CD4-positive, alpha-beta memory T cell (primary cell): ENCODE measurements around the gene CNOT1. TPM values are rescaled to one million over a fixed set of nuclear protein-coding genes. Genes with fewer than 3 reads are reported as not detected.
"Not testable (repeated sequence)": the region's sequence is repeated elsewhere in the genome, so short reads cannot be mapped to it uniquely, and the experiment has no call there.

Experiments
- CTCF ChIA-PET: fragments of 350-600 bp; sonication (Branson Sonifier 250); formaldehyde crosslinking; loops from one replicate; lab custom pipeline; 2021; ENCODE audit warnings: inconsistent platforms; ENCODE audit not compliant: partially characterized antibody; lab: Charles Lee
- POLR2A ChIA-PET: fragments of 350-600 bp; sonication (Branson Sonifier 250); formaldehyde crosslinking; loops from one replicate; lab custom pipeline; 2021; ENCODE audit not compliant: partially characterized antibody; lab: Charles Lee
- DNase-seq, 5 donors: peaks; one replicate each; pipeline versions ENCODE4 v3.0.0 to v3.0.0-alpha.2; 2020 to 2022; ENCODE audit warnings: mixed read lengths in 1 of 5
- H3K27ac ChIP-seq: one replicate; pipeline ENCODE4 v1.7.0; 2013; ENCODE audit warnings: low read depth, low read length
- H3K27me3 ChIP-seq: 2 replicates; pipeline ENCODE4 v1.7.0; 2013; ENCODE audit warnings: mild to moderate bottlenecking, low read length, moderate library complexity; ENCODE audit not compliant: insufficient read depth
- H3K36me3 ChIP-seq: 2 replicates; pipeline ENCODE4 v1.7.0; 2013; ENCODE audit warnings: mild to moderate bottlenecking, low read length, moderate library complexity; ENCODE audit not compliant: insufficient read depth
- H3K4me1 ChIP-seq: 2 replicates; pipeline ENCODE4 v1.7.0; 2013; ENCODE audit warnings: mild to moderate bottlenecking, low read length, moderate library complexity; ENCODE audit not compliant: insufficient read depth
- H3K4me3 ChIP-seq, 2 donors: one replicate each; pipeline ENCODE4 v1.7.0; 2013; ENCODE audit warnings: low read length in 2 of 2, mild to moderate bottlenecking in 1 of 2
- H3K9me3 ChIP-seq, 2 donors: one replicate each; pipeline ENCODE4 v1.7.0; 2013; ENCODE audit warnings: low read length in 2 of 2, control low read depth in 1 of 2; ENCODE audit not compliant: control insufficient read depth in 1 of 2
- H3K27ac Mint-ChIP-seq, 7 donors: one replicate each; pipeline ENCODE4 v1.8.0; 2020 to 2021; ENCODE audit warnings: mixed read lengths in 7 of 7, mild to moderate bottlenecking in 6 of 7, inconsistent platforms in 3 of 7, moderate library complexity in 3 of 7
- H3K27me3 Mint-ChIP-seq, 2 donors: one replicate each; pipeline ENCODE4 v1.8.0; 2020 to 2021; ENCODE audit warnings: mixed read lengths in 2 of 2
- H3K36me3 Mint-ChIP-seq, 2 donors: one replicate each; pipeline ENCODE4 v1.8.0; 2020 to 2021; ENCODE audit warnings: mixed read lengths in 2 of 2, inconsistent platforms in 1 of 2, mild to moderate bottlenecking in 1 of 2
- H3K4me1 Mint-ChIP-seq, 4 donors: one replicate each; pipeline ENCODE4 v1.8.0; 2020 to 2021; ENCODE audit warnings: mixed read lengths in 4 of 4, mild to moderate bottlenecking in 1 of 4
- H3K4me3 Mint-ChIP-seq, 8 donors: one replicate each; pipeline ENCODE4 v1.8.0; 2020 to 2021; ENCODE audit warnings: mixed read lengths in 8 of 8, mild to moderate bottlenecking in 7 of 8, moderate library complexity in 6 of 8, inconsistent platforms in 3 of 8
- H3K9me3 Mint-ChIP-seq, 8 donors: one replicate each; pipeline ENCODE4 v1.8.0; 2020 to 2021; ENCODE audit warnings: mixed read lengths in 8 of 8, mild to moderate bottlenecking in 5 of 8, inconsistent platforms in 3 of 8, moderate library complexity in 1 of 8
- intact Hi-C: fragments of 100-400 bp; cut with micrococcal nuclease; formaldehyde crosslinking; loops from one replicate; pipeline ENCODE4 v1.15.1; 2023
- polyA plus RNA-seq, 2 donors: library from polyadenylated mRNA; unstranded; fragments of 300-500 nt; fragmentation: Illumina TruSeq; gene quantifications; one replicate each; pipeline ENCODE4 v1.2.3, GENCODE V29; 2021
- total RNA-seq, 2 experiments: library from RNA; stranded (reverse); gene quantifications; one replicate each; pipeline ENCODE4 v1.2.3, GENCODE V29; 2021

Gene CNOT1
- total and polyA plus RNA-seq, 4 experiments from 2014 or later: 74.9 to 262 (median 179) TPM

DNA sequence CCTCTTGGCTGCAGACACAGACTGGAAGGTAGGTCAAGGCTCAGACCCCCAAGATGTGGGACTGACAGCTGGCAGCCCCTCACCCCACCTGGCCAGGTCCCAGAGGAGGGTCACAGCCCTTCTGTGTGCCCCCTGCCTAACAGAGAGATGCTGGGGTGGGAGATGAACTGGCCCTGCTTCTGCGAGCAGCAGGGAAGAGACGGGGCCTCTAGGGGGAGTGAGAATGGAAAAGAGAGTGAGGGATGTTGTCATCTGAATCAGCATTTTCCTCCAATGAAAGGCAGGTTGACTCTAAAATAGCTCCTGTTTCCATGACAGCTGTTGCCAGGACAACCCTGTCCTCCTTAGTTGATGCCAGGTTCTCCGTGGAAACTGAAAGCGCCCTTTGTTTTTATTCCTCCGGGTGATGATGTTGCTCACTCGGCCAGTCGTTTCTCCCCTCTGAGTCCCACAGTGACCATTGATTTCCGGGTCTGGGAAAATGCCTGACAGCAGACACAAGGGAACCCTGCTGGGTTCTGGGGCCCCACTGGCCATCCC, 134.6 kb downstream of the CNOT1 start:
- peaks cover 0 to 3% of the 10 kb centered on the region in 2 donors for H3K27me3 Mint-ChIP-seq
- no peaks in the 10 kb centered on the region for H3K9me3 Mint-ChIP-seq
- ChIA-PET CTCF (interaction anchor here (1.4 to 2.7 kb wide), 3 partner anchors 10 to 262 kb away, joined by 4 to 10 read pairs (median 4); no protein-coding TSS in a partner anchor), POLR2A (no interaction called here)
- H3K36me3 Mint-ChIP-seq: no peaks in the 10 kb centered on the region
- peaks cover 2 to 11% (median 8%) of the 10 kb centered on the region in 4 donors for H3K4me1 Mint-ChIP-seq
- H3K9me3 ChIP-seq: no peaks in the 10 kb centered on the region
- H3K4me3 ChIP-seq: no peak overlapping the region
- no peaks in the 10 kb centered on the region for H3K27me3 ChIP-seq
- no peaks in the 10 kb centered on the region for H3K36me3 ChIP-seq
- peak overlapping the region in 6 of 7 donors; percentile 17 to 75 (median 57) for H3K27ac Mint-ChIP-seq
- intact Hi-C loops: no loop called here
- peak in 4 of 5 donors; percentile 50 to 85 (median 58) for DNase-seq
- H3K4me3 Mint-ChIP-seq: peak overlapping the region in 1 of 8 donors; percentile 59
- H3K27ac ChIP-seq: no peak overlapping the region
- H3K4me1 ChIP-seq: peaks cover 5% of the 10 kb centered on the region

- H3K4me3 ChIP-seq: no peak overlapping the region
- no peaks in the 10 kb centered on the region for H3K36me3 ChIP-seq
- intact Hi-C loops: no loop called here
- no peak overlapping the region for H3K27ac ChIP-seq
- no peaks in the 10 kb centered on the region for H3K9me3 ChIP-seq
- Mint-ChIP-seq H3K9me3 (no peaks in the 10 kb centered on the region), H3K4me3 (no peak overlapping the region), H3K27me3 (peaks cover 0 to 2% of the 10 kb centered on the region in 2 donors), H3K4me1 (peaks cover 2 to 11% (median 8%) of the 10 kb centered on the region in 4 donors), H3K27ac (peak overlapping the region in 2 of 7 donors; percentile 35 to 48), H3K36me3 (no peaks in the 10 kb centered on the region)
- no peak for DNase-seq
- H3K4me1 ChIP-seq: peaks cover 5% of the 10 kb centered on the region
- no peaks in the 10 kb centered on the region for H3K27me3 ChIP-seq
- POLR2A ChIA-PET: no interaction called here
- CTCF ChIA-PET: interaction anchor here (1.3 to 2.7 kb wide), 3 partner anchors 9 to 157 kb away, joined by 4 to 10 read pairs (median 5); no protein-coding TSS in a partner anchor
Observed at GRCh38 chr16:58493756-58494431, 135.7 kb downstream of the CNOT1 start.

DNA sequence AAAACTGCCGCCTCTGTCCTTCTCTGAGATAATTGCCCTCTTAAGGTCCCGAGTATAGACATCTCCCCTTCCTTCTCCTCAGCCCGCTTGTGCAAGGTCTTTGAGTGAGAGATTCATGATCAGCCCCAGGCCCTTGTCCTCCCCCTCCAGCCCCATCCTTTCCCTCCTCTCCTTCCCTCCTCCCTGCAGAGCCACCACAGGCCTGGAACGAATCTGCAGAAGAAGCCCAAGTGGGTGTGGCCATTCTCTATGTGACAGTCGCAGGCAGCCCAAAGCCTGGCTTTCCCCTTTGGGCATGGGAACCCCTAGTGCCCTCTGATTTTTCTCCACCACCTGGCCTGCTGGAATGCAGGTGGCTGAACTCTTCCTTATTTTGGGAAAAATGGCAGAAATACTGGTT, 136.9 kb downstream of the CNOT1 start:
- Mint-ChIP-seq H3K36me3 (no peaks in the 10 kb centered on the region), H3K27me3 (peaks cover 0 to 2% of the 10 kb centered on the region in 2 donors), H3K9me3 (no peaks in the 10 kb centered on the region), H3K27ac (peak overlapping the region in 2 of 7 donors; percentile 18 to 35), H3K4me1 (peaks cover 2 to 13% (median 8%) of the 10 kb centered on the region in 4 donors), H3K4me3 (no peak overlapping the region)
- H3K27ac ChIP-seq: no peak overlapping the region
- no peak for DNase-seq
- ChIA-PET CTCF (interaction anchor here (1.3 to 1.4 kb wide), 3 partner anchors 19 to 263 kb away, joined by 3 to 5 read pairs (median 4); no protein-coding TSS in a partner anchor), POLR2A (no interaction called here)
- no peaks in the 10 kb centered on the region for H3K36me3 ChIP-seq
- H3K4me1 ChIP-seq: peaks cover 5% of the 10 kb centered on the region
- H3K4me3 ChIP-seq: no peak overlapping the region
- intact Hi-C loops: no loop called here
- H3K9me3 ChIP-seq: no peaks in the 10 kb centered on the region
- no peaks in the 10 kb centered on the region for H3K27me3 ChIP-seq

DNA sequence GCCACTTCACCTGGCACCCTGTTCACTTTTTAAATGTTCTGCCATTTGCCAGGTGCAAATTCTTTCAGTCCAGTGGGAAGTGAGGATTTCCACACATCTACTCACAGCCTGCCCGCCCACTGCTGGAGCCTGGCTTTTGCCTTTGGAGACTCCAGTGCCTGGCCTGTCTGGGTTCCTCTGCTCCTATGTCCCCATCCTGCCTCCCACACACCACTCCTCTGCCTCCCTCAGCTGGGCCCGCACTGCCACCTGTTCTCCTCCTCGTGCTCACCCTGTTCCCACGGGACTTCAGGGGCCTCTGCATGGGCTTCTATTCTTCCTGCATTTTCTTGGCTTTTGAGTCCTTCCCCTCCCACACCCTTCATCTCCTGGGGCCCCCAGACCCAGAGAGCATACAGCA, 137.6 kb downstream of the CNOT1 start:
- no peak overlapping the region for H3K27ac ChIP-seq
- H3K27me3 ChIP-seq: no peaks in the 10 kb centered on the region
- H3K27ac Mint-ChIP-seq: no peak overlapping the region
- peaks cover 5% of the 10 kb centered on the region for H3K4me1 ChIP-seq
- no peaks in the 10 kb centered on the region for H3K36me3 ChIP-seq
- H3K4me3 ChIP-seq: no peak overlapping the region
- H3K9me3 ChIP-seq: no peaks in the 10 kb centered on the region
- peaks cover 0 to 3% of the 10 kb centered on the region in 2 donors for H3K27me3 Mint-ChIP-seq
- no peaks in the 10 kb centered on the region for H3K36me3 Mint-ChIP-seq
- CTCF ChIA-PET: interaction anchor here (1.4 to 9.3 kb wide), 4 partner anchors 19 to 264 kb away, joined by 3 to 238 read pairs (median 4); no protein-coding TSS in a partner anchor
- no peaks in the 10 kb centered on the region for H3K9me3 Mint-ChIP-seq
- no peak overlapping the region for H3K4me3 Mint-ChIP-seq
- no peak for DNase-seq
- peaks cover 2 to 15% (median 8%) of the 10 kb centered on the region in 4 donors for H3K4me1 Mint-ChIP-seq
- POLR2A ChIA-PET: no interaction called here
- intact Hi-C loops: no loop called here

DNA sequence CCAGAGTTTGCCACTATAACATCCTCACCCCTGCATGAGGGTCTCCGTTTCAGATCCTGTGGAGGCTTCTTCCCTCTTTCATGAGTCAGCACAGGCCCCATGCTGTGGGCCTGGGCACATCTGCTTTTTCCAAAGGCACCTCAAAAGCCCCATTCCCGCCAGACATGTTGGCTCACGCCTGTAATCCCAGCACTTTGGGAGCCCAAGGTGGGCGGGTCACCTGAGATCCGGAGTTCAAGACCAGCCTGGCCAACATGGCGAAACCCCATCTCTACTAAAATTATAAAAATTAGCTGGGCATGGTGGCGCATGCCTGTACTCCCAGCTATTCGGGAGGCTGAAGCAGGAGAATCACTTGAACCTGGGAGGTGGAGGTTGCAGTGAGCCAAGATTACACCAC, 139.1 kb downstream of the CNOT1 start:
- H3K36me3 ChIP-seq, H3K4me1 Mint-ChIP-seq, POLR2A ChIA-PET, H3K9me3 ChIP-seq, H3K27me3 Mint-ChIP-seq, H3K4me3 ChIP-seq, H3K4me1 ChIP-seq, H3K27me3 ChIP-seq, H3K9me3 Mint-ChIP-seq, H3K4me3 Mint-ChIP-seq, intact Hi-C loops, H3K36me3 Mint-ChIP-seq, DNase-seq, H3K27ac ChIP-seq: not testable (repeated sequence)
- CTCF ChIA-PET: interaction anchor here (0.7 to 9.3 kb wide), 3 partner anchors 11 to 153 kb away, joined by 3 to 238 read pairs (median 3); no protein-coding TSS in a partner anchor
- peak overlapping the region in 1 of 7 donors; percentile 31 for H3K27ac Mint-ChIP-seq

DNA sequence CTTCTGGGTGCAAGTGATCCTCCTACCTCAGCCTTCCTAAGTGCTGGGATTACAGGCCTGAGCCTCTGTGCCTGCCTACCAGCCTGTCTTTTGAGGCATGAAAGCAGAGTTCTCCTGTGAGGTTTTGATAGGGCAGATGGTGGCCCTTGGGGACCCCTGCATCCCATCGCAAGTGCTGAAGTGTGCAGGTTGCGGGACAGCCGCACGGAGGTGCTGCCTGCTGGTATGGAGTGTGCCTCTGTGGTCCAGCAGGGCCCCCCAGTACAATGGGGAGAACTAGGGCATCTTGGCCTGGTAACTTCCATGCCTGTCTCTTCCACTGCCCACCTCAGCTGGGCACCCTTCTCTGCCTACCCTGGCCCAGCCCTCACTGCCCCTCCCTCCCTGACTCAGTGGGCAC, 139.6 kb downstream of the CNOT1 start:
- CTCF ChIA-PET: interaction anchor here (1.3 to 9.3 kb wide), 3 partner anchors 31 to 266 kb away, joined by 3 to 238 read pairs (median 12); no protein-coding TSS in a partner anchor
- H3K9me3 ChIP-seq: no peaks in the 10 kb centered on the region
- H3K27me3 ChIP-seq: no peaks in the 10 kb centered on the region
- H3K4me1 ChIP-seq: no peaks in the 10 kb centered on the region
- H3K4me1 Mint-ChIP-seq: peaks cover 2 to 5% (median 2%) of the 10 kb centered on the region in 4 donors
- no peak overlapping the region for H3K27ac ChIP-seq
- H3K27ac Mint-ChIP-seq: peak overlapping the region in 1 of 7 donors; percentile 31
- no peak overlapping the region for H3K4me3 Mint-ChIP-seq
- no peak overlapping the region for H3K4me3 ChIP-seq
- no peaks in the 10 kb centered on the region for H3K9me3 Mint-ChIP-seq
- POLR2A ChIA-PET: no interaction called here
- H3K27me3 Mint-ChIP-seq: peaks cover 0 to 5% of the 10 kb centered on the region in 2 donors
- DNase-seq: no peak
- H3K36me3 Mint-ChIP-seq: no peaks in the 10 kb centered on the region
- no peaks in the 10 kb centered on the region for H3K36me3 ChIP-seq
- intact Hi-C loops: no loop called here

DNA sequence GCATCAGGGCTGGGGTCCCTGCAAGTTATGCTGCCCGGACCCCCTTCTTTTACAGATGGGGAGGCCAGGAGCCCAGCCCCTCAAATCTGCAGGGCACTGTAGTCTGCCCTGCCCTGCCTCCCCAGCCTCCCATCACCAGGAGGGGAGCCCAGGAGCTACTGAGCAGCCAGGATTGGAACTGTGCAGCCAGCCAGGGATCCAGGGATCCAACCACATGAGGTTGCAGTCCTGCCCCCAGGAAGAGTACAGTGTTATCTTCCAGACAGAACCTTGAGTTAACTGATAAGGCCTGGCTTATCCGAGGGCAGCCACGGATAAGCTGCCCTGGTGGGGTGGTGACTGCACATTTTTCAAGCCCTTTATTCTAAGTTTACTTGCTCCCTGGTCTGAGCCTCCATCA, 141.1 kb downstream of the CNOT1 start:
- Histone ChIP-seq H3K9me3 (no peaks in the 10 kb centered on the region), H3K27me3 (no peaks in the 10 kb centered on the region), H3K4me3 (no peak overlapping the region), H3K27ac (no peak overlapping the region), H3K4me1 (no peaks in the 10 kb centered on the region), H3K36me3 (no peaks in the 10 kb centered on the region)
- Mint-ChIP-seq H3K36me3 (no peaks in the 10 kb centered on the region), H3K9me3 (no peaks in the 10 kb centered on the region), H3K4me1 (peaks cover 0 to 3% (median 0%) of the 10 kb centered on the region in 4 donors), H3K27me3 (peaks cover 0 to 5% of the 10 kb centered on the region in 2 donors), H3K4me3 (no peak overlapping the region), H3K27ac (no peak overlapping the region)
- CTCF ChIA-PET: interaction anchor here (1.0 to 9.3 kb wide), 7 partner anchors 11 to 267 kb away, joined by 3 to 238 read pairs (median 6); partner anchors contain the start of gene NDRG4
- POLR2A ChIA-PET: no interaction called here
- intact Hi-C loops: loop anchor here (5.0 kb wide), 1 partner anchor 731 kb away; no protein-coding TSS in a partner anchor
- no peak for DNase-seq
